ENCODE results near the gene SLC4A7. TPM values are rescaled to one million over a fixed set of nuclear protein-coding genes. Genes with fewer than 3 reads are reported as not detected.

The SLC4A7 gene
- total RNA-seq, 1 donor from 2014 or later = 67.4 TPM

- Mint-ChIP-seq H3K27ac (ENCODE audit: unreplicated experiment) (no peak overlapping the region), H3K4me1 (ENCODE audit: low read depth) (peaks cover 18% of the 10 kb centered on the region), H3K9me3 (ENCODE audit: low read depth) (no peaks in the 10 kb centered on the region), H3K4me3 (ENCODE audit: unreplicated experiment) (no peak overlapping the region), H3K36me3 (ENCODE audit: low read depth) (peaks cover 4% of the 10 kb centered on the region), H3K27me3 (ENCODE audit: low read depth) (no peaks in the 10 kb centered on the region)
- DNase-seq (ENCODE audit: low spot score) = no peak
- TF ChIP-seq CTCF (IDR thresholded peaks at IDR 0.05) = no peak
Observed at GRCh38 chr3:27353221-27353620, 131.0 kb downstream of the SLC4A7 start.

GRCh38 chr3:27352047-27352446, 132.1 kb downstream of the SLC4A7 start:
- DNase-seq (ENCODE audit: low spot score) = no peak
- peaks cover 6% of the 10 kb centered on the region for H3K36me3 Mint-ChIP-seq (ENCODE audit: low read depth)
- H3K4me1 Mint-ChIP-seq (ENCODE audit: low read depth) = peaks cover 18% of the 10 kb centered on the region
- H3K27ac Mint-ChIP-seq (ENCODE audit: unreplicated experiment) = no peak overlapping the region
- H3K4me3 Mint-ChIP-seq (ENCODE audit: unreplicated experiment) = no peak overlapping the region
- no peaks in the 10 kb centered on the region for H3K27me3 Mint-ChIP-seq (ENCODE audit: low read depth)
- no peaks in the 10 kb centered on the region for H3K9me3 Mint-ChIP-seq (ENCODE audit: low read depth)
- no peak for TF ChIP-seq CTCF (IDR thresholded peaks at IDR 0.05)

- Mint-ChIP-seq H3K27ac (ENCODE audit: unreplicated experiment) (no peak overlapping the region), H3K4me1 (ENCODE audit: low read depth) (peaks cover 10% of the 10 kb centered on the region), H3K36me3 (ENCODE audit: low read depth) (peaks cover 10% of the 10 kb centered on the region), H3K9me3 (ENCODE audit: low read depth) (no peaks in the 10 kb centered on the region), H3K4me3 (ENCODE audit: unreplicated experiment) (no peak overlapping the region), H3K27me3 (ENCODE audit: low read depth) (no peaks in the 10 kb centered on the region)
- DNase-seq (ENCODE audit: low spot score) = no peak
- TF ChIP-seq CTCF (IDR thresholded peaks at IDR 0.05) = no peak
Observed at GRCh38 chr3:27349832-27350231, 134.4 kb downstream of the SLC4A7 start.

GRCh38 chr3:27345959-27346865, 138.0 kb downstream of the SLC4A7 start:
- Mint-ChIP-seq H3K27me3 (ENCODE audit: low read depth) (no peaks in the 10 kb centered on the region), H3K27ac (ENCODE audit: unreplicated experiment) (no peak overlapping the region), H3K4me1 (ENCODE audit: low read depth) (no peaks in the 10 kb centered on the region), H3K36me3 (ENCODE audit: low read depth) (peaks cover 16% of the 10 kb centered on the region), H3K4me3 (ENCODE audit: unreplicated experiment) (no peak overlapping the region), H3K9me3 (ENCODE audit: low read depth) (no peaks in the 10 kb centered on the region)
- no peak for DNase-seq (ENCODE audit: low spot score)
- no peak for TF ChIP-seq CTCF (IDR thresholded peaks at IDR 0.05)

- no peak for DNase-seq (ENCODE audit: low spot score)
- H3K27me3 Mint-ChIP-seq (ENCODE audit: low read depth) = no peaks in the 10 kb centered on the region
- H3K27ac Mint-ChIP-seq (ENCODE audit: unreplicated experiment) = no peak overlapping the region
- TF ChIP-seq CTCF (IDR thresholded peaks at IDR 0.05) = no peak
- H3K9me3 Mint-ChIP-seq (ENCODE audit: low read depth) = no peaks in the 10 kb centered on the region
- H3K4me3 Mint-ChIP-seq (ENCODE audit: unreplicated experiment) = no peak overlapping the region
- H3K36me3 Mint-ChIP-seq (ENCODE audit: low read depth) = peaks cover 16% of the 10 kb centered on the region
- no peaks in the 10 kb centered on the region for H3K4me1 Mint-ChIP-seq (ENCODE audit: low read depth)
Observed at GRCh38 chr3:27345493-27345892, 138.7 kb downstream of the SLC4A7 start.
